GM03348 (cell line): Measurements from ENCODE around the gene TFDP1.
"Not testable (repeated sequence)": the region's sequence is repeated elsewhere in the genome, so short reads cannot be mapped to it uniquely, and the experiment has no call there.

Experiments used
- DNase-seq: peaks from one replicate; pipeline ENCODE4 v3.0.0; 2012; ENCODE audit warnings: low spot score

TFDP1 gene

GRCh38 chr13:113551081-113552000 lies 33.2 kb upstream of the TFDP1 start:
- no peak for DNase-seq

- DNase-seq, result no peak
Observed at GRCh38 chr13:113552079-113552478, 32.5 kb upstream of the TFDP1 start.

DNA sequence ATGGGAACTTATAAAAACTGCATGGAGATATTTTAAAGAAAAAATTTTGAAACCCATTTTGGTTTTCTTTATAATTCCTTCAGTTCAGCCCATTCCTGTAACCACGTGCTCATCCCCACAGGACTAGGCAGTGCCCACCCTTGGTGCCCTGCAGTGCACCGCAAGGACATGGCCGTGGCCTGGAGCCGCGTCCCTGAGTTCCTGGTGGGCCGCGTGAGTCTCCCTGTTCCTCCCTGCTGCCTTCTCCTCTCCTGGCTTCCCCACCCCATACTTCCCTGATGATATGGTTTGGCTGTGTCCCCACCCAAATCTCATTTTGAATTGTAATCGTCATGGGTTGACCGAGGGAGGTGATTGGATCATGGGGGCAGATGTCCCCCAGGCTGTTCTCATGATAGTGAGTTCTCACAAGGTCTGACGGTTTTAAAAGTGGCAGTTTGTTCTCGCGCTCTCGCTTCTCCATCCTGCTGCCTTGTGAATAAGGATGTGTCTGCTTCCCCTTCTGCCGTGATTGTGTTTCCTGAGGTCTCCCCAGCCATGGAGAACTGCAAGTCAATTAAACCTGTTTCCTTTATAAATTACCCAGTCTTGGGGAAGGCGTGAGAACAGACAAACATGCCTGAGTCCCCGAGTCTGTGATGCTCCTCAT lies 31.6 kb upstream of the TFDP1 start:
- DNase-seq, result no peak

DNA sequence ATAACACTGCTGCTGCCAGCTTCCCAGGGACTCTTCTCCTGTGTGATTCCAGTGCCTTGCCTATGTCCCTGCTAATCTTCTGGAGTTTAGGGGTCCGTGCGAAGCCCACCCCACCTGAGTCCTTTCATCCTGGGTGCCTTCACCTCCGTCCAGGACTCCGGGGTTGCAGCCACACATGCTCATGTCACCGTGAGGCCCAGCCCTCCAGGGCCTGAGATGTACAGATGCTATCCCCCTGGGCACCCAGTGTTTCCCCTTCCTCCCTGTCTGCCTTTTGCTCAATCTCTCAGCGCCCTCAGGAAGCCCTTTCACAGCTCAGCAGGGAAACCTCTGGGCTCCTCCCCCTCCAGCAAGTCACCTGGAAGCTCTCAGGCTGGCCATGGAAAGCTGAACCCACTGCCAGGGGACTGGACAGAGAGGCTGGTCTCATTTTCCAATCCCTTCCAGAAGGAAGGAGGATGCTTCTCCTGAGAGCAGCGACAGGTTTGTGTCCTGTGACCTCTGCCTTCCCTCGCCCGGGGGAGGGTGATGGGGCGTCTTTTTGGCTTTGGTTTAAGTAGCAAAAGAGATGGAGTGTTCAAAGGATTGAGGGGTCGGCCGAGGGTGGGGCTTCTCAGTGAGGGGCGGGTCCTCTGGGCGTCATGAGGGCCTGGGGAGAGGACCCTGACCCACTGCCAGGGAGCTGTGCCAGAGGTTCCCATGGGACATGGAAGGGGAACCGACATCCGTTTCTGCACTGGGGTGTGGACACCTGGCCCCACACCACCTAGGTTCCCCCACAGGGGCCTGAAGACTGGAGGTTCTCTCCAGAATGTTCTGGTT lies 30.8 kb upstream of the TFDP1 start:
- DNase-seq, result no peak

- DNase-seq, result no peak
Observed at GRCh38 chr13:113554333-113554700, 30.2 kb upstream of the TFDP1 start.

DNA sequence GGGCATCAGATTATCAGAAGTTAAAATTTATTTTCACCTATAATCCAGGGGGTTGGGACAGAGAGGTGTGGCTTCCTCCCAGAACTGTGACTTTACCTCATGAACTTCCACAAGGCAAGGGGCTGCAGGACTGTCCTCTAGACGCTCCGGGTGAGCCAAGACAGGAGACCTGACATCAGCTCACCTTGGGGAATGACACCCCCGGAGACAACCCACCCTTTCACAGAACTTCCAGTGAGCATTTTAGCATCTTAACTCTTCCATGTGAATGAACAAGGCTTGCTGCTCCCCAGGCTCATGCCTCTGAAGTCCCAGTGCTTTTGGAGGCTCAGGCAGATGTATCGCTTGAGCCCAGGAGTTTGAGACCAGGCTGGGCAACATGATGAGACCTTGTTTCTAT lies 29.4 kb upstream of the TFDP1 start:
- no peak for DNase-seq

GRCh38 chr13:113557013-113557412 lies 27.5 kb upstream of the TFDP1 start:
- no peak for DNase-seq

- no peak for DNase-seq
Observed at GRCh38 chr13:113558461-113558860, 26.1 kb upstream of the TFDP1 start.

DNA sequence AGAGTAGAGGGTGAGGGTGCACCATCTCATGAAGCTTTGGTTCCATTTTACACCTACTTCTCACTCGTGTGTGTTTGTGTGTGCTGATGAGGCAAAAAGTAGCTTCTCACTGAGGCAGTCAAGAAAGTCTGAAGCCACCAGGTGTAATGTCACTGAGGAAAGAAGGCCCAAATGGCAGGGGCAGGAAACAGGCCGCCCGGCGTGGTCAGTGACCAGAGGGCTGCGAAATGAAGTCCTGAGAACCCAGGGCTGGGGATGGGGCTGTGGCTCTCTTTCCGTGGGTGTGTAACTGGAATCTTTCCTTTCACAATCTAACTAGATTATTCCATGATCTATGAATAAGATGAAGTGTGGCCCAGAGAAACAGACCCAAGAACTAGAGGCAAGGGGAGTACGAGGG lies 25.5 kb upstream of the TFDP1 start:
- DNase-seq, result no peak

- no peak for DNase-seq
Observed at GRCh38 chr13:113559901-113560644, 24.5 kb upstream of the TFDP1 start.

DNA sequence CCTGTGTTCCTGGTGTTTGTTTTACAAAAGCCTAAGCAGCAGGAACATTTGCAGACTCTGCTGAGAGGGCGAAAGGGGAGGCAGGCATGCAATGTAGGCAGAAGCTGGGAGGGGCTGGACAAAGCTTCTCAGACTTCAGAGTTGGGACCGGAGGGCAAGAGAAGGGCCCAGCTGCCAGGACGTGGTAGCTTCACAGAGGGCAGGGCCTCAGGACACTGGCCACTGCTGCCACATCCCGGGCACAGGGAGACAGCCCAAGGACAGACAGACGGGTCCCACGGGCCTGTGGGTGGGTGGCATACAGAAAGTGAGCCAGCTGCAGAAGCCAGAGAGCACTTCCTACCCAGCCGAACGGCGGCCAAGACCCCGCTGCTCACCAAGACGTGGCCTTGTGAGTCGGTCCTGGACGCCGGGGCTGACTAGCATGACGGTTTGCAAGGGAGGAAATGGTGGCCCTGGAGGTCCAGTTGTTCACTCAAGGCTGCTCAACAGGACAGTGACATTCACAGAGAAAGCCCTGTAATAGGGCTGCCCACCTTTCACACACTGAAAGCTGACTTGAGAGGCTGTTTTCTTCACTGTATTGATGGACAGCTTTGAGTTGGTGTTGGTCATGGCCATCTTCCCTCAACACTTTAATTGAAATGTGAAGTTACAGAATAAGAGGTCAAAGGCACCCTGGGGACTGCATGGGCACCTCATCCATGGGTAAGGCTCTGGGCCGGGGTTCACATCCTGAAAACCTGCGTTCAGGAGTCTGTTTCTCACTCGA lies 23.7 kb upstream of the TFDP1 start:
- no peak for DNase-seq

DNA sequence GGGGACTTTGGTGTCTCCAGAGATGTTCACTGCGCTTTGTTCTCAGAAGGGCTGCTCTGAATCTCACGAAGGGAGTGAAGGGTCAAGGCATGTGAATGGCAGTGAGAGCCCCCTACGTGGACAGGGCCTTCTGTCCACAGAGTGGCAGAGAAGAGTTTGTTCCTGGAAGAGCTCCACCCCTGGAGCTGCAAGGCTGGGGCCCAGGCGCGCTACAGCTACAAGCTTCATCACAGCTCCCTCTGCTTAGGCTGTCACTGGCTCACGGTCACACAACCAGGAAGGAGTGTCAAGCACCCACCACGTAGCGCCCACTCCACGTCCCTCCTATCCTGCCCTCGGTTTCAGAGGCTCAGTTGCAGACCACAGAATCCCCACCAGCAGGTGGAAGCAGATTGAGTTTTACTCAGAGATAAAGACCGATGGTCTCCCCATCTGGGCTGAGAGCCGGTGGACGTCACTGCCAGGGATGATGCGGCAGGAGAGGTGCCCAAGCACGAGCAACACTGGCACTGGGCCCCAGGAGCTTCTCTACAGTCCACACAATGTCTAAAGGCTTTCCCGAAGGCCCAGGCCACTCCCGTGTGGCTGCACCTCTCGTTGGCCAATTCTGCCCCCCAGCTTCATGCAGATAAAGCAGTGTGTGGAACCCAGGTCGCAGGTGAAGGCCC lies 23.0 kb upstream of the TFDP1 start:
- DNase-seq, result no peak

DNA sequence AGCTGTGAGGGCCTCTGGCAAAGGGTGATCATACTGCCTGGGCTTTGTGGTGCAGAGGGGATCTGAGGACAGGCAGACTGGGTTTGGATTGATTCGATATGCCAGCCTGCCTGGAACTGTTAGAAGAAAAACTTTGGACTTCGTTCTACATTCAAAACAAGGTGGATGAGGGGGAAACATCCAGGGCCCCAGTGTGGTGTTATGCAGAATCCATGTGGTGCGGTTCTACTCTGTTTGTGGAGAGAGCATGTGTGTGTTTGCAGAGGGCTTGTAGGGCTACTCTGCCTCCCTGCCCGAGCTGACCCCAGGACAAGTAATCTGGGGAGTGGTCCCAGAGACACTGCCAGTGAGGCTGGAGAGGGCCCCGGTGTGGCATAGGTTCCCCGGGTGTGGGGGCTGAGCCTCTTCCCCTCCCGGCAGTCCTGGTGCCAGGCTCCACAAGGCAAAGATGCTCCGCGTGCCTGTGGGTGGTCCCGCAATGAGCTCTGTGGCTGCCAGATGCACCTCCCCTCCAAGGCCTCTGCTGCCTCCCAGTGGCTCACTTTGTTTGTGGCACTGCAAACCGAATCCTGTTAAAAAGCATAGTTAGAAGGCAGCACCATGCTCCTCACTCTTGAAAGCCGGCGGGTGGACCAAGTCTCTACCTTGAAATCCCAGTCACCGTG lies 22.3 kb upstream of the TFDP1 start:
- DNase-seq, result peak; percentile 90

- DNase-seq, result no peak
Observed at GRCh38 chr13:113562844-113563243, 21.7 kb upstream of the TFDP1 start.

GRCh38 chr13:113563511-113563910 lies 21.0 kb upstream of the TFDP1 start:
- DNase-seq, result not testable (repeated sequence)

DNA sequence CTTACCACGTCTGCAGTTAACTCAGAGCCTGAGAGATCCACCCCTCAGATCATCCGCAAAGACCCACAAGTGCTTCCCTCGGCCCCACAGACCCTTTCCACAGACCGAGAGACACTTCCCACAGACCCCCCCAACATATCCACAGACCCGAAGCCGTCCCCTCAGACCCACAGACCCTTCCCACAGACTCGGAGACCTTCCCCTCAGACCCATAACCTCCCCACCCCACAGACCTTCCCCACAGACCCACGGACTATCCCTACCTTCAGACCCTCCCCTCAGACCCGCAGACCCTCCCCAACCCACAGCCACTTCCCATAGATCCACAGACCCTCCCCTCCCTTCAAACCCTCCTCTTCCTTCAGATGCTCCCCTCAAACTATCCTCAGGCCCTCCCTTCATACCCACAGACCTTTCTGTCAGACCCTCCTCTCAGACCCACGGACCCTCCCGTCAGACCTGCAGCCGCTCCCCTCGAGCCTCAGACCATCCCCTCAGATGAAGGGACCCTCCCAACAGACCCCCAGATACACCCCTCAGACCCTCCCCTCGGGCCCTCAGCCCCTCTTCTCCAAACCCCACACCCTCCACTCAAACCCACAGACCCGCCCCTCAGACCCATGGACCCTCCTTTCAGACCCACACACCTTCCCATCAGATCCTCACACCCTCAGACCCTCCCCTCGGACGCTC lies 20.1 kb upstream of the TFDP1 start:
- no peak for DNase-seq

DNA sequence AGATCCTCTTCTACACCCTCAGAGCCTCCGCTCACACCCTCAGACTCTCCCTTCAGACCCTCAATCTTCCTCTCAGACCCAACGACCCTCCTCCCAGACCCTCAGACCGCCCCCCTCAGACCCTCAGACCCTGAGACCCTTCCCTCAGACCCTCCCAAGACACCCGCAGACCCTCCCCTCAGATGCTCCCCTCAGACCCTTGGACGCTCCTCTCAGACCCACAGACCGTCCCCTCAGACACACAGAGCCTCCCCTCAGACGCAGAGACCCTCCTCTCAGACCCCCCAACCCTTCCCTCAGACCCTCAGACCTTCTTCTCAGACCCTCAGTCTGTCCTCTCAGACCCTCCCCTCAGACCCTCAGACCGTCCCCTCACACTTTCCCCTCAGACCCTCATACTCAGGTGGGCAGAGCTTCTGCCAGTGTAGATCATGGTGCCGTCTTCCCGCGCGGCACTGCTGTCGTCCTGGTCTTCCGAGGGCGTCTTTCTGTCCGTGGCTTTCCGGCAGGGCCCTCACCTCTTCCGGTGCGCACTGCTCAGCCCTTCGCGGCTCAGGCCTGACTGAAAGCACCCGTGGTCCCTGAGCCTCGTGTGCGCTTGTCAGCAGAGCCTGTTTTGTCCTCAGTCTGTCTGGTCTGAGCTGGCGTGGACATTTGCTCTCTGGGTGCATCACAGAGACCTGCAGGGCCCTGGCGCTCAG lies 18.9 kb upstream of the TFDP1 start:
- no peak for DNase-seq

DNA sequence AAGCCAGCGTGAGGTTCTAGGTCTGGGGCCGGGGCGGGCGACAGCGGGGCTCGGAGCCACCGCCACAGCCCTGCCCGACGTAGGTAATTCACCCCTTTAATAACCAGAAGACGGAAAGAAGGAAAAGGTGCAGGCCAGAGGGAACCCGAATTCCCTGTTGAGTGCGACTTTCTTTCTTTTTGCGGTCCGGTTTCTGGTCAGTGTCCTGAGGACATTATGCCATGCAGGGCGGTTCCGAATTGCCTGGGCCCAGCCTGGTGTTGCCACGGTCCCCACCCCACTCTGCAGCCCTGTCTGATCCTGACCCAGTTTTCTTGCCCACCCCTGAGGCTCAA lies 18.4 kb upstream of the TFDP1 start:
- no peak for DNase-seq

- no peak for DNase-seq
Observed at GRCh38 chr13:113567681-113568080, 16.9 kb upstream of the TFDP1 start.
